Measurements from ENCODE around the gene MYO1B.

MYO1B gene

GRCh38 chr2:191474464-191474863 lies 229.3 kb downstream of the MYO1B start:
- no peak for DNase-seq
